OCI-LY7 (cell line): ENCODE data around the gene ATP8B3.

Experiments
- EZH2phosphoT487 ChIP-seq: fragments of 200-600 bp; sonication (generic); IDR thresholded peaks from 2 replicates; pipeline ENCODE4 v1.6.1; 2018; ENCODE audit warnings: low read depth, borderline replicate concordance, mild to moderate bottlenecking, mixed run types, antibody characterized with exemption, low read length, moderate library complexity, mixed read lengths
- TF ChIP-seq, protein P1 (sequence below): fragments of 200-600 bp; sonication (generic); conservative IDR thresholded peaks from 2 replicates; pipeline ENCODE4 v1.5.1; 2014; ENCODE audit warnings: mild to moderate bottlenecking, antibody characterized with exemption, low read length, moderate library complexity, mixed read lengths

DNA sequence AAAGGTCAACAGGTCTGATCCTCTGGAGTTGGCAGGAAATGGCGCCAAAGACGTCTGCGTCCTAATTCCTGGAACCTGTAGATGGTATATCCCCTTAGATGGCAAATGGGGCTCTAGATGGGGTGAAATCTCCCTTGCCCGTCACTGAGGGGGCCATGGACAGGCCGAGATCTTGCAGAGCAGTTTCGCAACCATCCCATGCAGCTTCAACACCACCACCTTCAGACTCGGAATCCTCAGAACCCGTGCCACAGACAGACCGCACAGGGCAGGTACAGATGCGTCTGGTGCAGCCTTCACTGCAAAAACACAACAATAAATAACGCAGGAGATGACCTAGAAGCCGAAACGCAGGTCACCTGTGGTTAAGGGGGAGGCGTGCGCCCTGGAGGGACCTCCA is 18.5 kb upstream of the ATP8B3 start:
- TF ChIP-seq, protein P1, sequence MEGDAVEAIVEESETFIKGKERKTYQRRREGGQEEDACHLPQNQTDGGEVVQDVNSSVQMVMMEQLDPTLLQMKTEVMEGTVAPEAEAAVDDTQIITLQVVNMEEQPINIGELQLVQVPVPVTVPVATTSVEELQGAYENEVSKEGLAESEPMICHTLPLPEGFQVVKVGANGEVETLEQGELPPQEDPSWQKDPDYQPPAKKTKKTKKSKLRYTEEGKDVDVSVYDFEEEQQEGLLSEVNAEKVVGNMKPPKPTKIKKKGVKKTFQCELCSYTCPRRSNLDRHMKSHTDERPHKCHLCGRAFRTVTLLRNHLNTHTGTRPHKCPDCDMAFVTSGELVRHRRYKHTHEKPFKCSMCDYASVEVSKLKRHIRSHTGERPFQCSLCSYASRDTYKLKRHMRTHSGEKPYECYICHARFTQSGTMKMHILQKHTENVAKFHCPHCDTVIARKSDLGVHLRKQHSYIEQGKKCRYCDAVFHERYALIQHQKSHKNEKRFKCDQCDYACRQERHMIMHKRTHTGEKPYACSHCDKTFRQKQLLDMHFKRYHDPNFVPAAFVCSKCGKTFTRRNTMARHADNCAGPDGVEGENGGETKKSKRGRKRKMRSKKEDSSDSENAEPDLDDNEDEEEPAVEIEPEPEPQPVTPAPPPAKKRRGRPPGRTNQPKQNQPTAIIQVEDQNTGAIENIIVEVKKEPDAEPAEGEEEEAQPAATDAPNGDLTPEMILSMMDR = no peak
- no peak for TF ChIP-seq EZH2phosphoT487
